IPS-20b (cell line): ENCODE measurements around the gene ARVCF.
"Not testable (repeated sequence)": the region's sequence is repeated elsewhere in the genome, so short reads cannot be mapped to it uniquely, and the experiment has no call there.

Experiments
- H3K27ac ChIP-seq: one replicate; pipeline ENCODE4 v1.5.1; 2013; ENCODE audit warnings: low read length
- H3K27me3 ChIP-seq: 2 replicates; pipeline ENCODE4 v1.6.1; 2013; ENCODE audit warnings: mild to moderate bottlenecking, low read length, inconsistent platforms; ENCODE audit not compliant: insufficient read depth
- H3K36me3 ChIP-seq: 2 replicates; pipeline ENCODE4 v1.6.1; 2013; ENCODE audit warnings: low read depth, mild to moderate bottlenecking, inconsistent platforms, low read length, moderate library complexity; ENCODE audit not compliant: insufficient read depth
- H3K4me1 ChIP-seq: 2 replicates; pipeline ENCODE4 v1.6.1; 2013; ENCODE audit warnings: mild to moderate bottlenecking, control low read depth, inconsistent platforms, low read length, moderate library complexity; ENCODE audit not compliant: insufficient read depth
- H3K4me3 ChIP-seq: 2 replicates; pipeline ENCODE4 v1.5.1; 2013; ENCODE audit warnings: mild to moderate bottlenecking, low read length, inconsistent platforms
- H3K9ac ChIP-seq: 2 replicates; pipeline ENCODE4 v1.6.1; 2013; ENCODE audit warnings: low read depth, mild to moderate bottlenecking, inconsistent platforms, low read length, moderate library complexity
- H3K9me3 ChIP-seq: 2 replicates; pipeline ENCODE4 v1.6.1; 2013; ENCODE audit warnings: mild to moderate bottlenecking, low read depth, low read length, inconsistent platforms; ENCODE audit not compliant: insufficient read depth

Gene ARVCF

DNA sequence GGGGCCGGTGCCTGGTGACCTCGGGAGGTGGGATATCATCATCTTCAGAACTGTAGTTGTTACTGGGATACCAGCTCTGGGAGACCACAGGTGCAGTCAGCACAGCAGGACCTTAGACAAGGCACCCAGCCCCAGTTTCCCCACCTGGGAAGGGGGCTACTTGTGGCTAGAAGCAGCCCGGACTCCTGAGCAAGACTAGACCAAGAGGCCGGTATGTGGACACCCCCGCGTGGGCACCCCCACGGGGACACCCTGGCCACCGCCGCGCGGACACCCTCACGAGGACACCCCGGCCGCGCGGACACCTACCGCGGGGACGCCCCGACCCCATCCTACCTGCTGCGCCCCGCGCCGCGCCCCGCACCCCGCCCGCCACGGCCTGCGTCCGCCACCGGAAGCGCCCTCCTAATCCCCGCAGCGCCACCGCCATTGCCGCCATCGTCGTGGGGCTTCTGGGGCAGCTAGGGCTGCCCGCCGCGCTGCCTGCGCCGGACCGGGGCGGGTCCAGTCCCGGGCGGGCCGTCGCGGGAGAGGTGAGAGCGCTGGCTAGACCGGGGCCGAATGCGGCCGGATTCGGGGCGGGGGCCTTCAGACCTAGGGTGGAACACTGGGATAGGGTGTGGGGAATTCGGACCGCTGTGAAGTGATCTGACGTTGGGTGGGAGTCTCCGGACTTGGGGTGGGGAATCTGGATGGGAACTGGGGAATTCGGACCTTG is 75.1 kb downstream of the ARVCF start, which contains the start of the genes COMT and TXNRD2:
TSS of gene COMT (plus strand) at position 408 of the 718 bp plus-strand sequence. CDS start 20,755 bp downstream, outside the sequence.
TSS of gene TXNRD2 (minus strand) at position 454 of the 718 bp plus-strand sequence. CDS start at position 439, 15 bp downstream.
- H3K4me1 ChIP-seq, result peaks cover 13% of the 10 kb centered on the region; the same call in 1 of the 2 replicates
- peak within 1 kb of the TSS; percentile 35 for H3K27ac ChIP-seq
- no peaks in the 10 kb centered on the region for H3K9me3 ChIP-seq
- H3K36me3 ChIP-seq, result no peaks in the 10 kb centered on the region
- no peaks in the 10 kb centered on the region for H3K27me3 ChIP-seq
- H3K9ac ChIP-seq, result peak within 1 kb of the TSS; percentile 90
- H3K4me3 ChIP-seq, result peak within 1 kb of the TSS; percentile 85

GRCh38 chr22:19940536-19941364 is 75.9 kb downstream of the ARVCF start:
- H3K27ac ChIP-seq, result no peak overlapping the region
- peaks cover 13% of the 10 kb centered on the region; the same call in 1 of the 2 replicates for H3K4me1 ChIP-seq
- peak overlapping the region; percentile 85 for H3K4me3 ChIP-seq
- no peaks in the 10 kb centered on the region for H3K36me3 ChIP-seq
- H3K9me3 ChIP-seq, result no peaks in the 10 kb centered on the region
- no peaks in the 10 kb centered on the region for H3K27me3 ChIP-seq
- H3K9ac ChIP-seq, result peak overlapping the region; percentile 90

DNA sequence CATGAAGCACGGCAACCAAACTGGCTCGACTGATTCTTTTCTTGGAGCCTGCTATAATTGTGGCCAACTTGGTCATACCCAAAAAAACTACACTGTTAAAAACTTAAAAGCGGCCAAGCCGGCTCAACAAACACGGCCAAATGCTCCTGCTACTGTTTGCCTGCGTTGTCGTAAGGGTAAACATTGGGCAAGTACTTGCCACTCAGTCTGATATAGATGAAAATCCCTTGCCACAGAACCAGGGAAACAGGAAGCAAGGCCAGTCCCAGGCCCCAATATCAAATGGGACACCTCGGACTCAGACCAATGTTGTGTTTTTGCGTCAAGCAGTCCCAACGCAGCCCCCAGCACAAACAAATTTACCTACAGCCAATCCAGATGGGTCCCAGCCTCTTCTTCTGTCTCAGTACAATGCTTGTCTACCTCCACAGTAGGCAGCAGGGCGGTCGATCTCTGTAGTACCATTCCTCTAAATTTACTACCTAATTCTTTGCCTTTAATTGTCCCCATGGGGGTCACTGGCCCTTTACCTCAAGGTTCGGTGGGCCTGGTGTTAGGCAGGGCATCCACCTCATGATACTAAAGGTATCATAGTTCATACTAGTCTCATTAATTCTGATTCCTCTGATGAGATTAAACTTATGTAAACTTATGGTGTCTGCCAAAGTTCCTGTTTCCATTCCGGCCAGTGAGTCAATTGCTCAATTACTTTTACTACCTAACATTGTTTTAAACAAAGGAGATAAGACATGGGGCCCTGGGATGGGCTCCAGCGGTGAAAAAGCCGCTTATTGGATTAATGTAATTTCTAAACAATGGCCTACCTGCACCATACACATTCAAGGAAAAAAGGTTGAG is 78.8 kb downstream of the ARVCF start:
- no peak overlapping the region for H3K4me3 ChIP-seq

DNA sequence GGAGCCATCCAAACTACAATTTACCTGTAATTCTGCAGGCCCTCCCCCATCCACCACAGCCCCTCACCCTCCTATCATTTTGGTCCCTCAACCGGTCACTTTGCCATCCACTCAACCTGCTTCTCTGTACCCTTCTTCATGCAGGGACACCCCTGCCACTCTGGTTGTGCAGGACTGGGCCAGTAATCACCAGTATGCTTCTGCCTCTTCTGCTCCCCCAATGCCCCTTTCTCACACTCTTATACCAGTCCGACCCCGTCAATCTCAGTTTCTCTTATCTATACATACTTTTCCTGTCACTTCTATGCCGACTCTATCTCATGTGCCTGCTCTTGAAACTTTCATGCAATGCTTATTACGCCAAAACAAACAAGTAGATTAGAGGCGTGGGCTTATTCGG is 80.1 kb downstream of the ARVCF start:
- no peak overlapping the region for H3K9ac ChIP-seq
- H3K36me3 ChIP-seq, result no peaks in the 10 kb centered on the region
- no peak overlapping the region for H3K27ac ChIP-seq
- no peaks in the 10 kb centered on the region for H3K9me3 ChIP-seq
- H3K27me3 ChIP-seq, result no peaks in the 10 kb centered on the region
- H3K4me3 ChIP-seq, result no peak overlapping the region
- H3K4me1 ChIP-seq, result peaks cover 3% of the 10 kb centered on the region; the same call in 1 of the 2 replicates

More for the DNA sequence above, 78.8 kb downstream of the ARVCF start:
- no peaks in the 10 kb centered on the region for H3K36me3 ChIP-seq
- H3K9me3 ChIP-seq, result no peaks in the 10 kb centered on the region
- H3K9ac ChIP-seq, result no peak overlapping the region
- no peaks in the 10 kb centered on the region for H3K27me3 ChIP-seq
- no peak overlapping the region for H3K27ac ChIP-seq
- peaks cover 9% of the 10 kb centered on the region; the same call in 1 of the 2 replicates for H3K4me1 ChIP-seq

GRCh38 chr22:19935123-19935718 is 81.4 kb downstream of the ARVCF start:
- H3K9ac ChIP-seq, H3K4me3 ChIP-seq, H3K27ac ChIP-seq, H3K36me3 ChIP-seq, H3K27me3 ChIP-seq, H3K4me1 ChIP-seq, H3K9me3 ChIP-seq: not testable (repeated sequence)

DNA sequence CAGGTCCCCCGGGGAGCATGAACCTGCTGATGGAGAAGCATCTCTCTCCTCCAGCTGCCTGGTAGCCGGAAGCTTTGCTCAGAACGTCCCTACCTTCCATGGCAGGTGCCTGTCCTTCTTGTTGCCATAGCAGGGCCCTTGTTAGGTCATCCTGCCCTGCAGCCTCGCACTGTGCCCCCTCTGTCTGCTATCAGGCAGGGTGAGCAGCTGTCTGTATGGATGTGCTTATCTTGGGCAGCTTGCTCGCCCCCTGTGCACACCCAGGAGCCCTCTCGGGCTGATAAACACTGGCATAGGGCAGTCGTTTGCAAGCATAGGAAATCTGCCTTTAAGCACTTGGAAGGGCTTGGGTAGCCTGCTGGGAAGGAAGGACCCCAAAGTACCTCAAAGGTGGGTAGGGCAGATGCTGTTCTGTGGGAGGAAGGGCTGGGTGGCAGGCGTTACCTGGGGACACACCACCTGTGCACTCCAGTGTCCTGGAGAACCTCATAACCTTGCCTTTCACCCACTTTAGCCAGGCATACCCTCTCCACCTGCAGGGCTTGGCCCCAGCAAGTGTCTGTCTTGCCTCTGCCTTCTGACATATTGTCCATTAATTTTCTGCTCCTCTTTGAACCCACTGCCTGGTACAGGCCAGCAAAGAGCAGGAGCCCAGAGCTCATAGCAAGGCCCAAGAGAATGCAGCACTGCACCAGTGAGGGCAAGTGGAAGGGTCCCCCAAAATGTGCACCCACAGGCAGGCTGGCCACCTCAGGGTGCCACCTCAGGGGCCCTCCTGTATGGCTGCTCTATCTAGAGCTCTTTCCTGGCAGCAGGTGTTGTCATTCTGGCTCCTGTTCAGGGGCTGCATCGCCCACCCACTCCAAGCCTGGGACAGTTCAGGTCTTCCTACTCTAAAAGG is 83.0 kb downstream of the ARVCF start:
- no peak overlapping the region for H3K27ac ChIP-seq
- H3K27me3 ChIP-seq, result no peaks in the 10 kb centered on the region

DNA sequence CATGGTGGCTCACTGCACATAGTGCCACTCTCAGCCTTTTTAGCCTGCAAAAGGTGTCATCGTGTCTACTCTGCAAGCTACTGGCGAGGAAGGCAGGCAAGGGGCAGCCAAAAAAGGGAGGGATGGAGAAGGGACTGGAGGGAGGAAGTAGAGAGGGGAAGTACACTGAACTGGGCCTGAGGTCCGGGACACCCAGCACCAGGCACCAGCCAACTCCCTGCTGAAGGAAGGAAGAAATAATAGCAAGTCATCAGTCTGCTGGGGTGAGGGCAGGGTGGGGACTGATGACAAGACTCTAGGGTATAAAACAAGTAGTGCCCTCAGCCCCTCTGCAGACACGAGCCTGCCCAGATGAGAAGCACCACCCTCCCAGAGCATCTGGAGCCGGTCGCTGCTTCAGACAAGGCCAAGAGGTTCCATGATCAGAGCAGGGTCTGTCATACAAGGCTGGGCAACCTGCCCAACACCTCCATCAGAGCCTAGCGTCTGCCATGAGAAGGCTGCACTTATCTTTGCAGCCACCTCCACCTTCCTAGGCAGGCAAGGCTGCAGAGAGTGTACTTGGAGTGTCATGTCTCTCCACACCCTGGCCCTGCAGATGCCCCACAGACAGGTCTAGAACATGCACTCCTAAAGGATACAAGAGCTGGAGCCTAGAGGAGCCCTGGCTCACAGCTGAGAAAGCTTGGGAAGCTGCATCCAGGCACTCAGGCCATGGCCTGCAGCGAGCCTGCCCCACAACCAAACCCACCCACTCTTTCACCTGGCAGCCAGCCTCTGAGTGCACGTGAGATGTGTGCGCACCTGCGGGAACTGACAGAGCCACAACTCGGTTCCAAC is 84.0 kb downstream of the ARVCF start:
- Histone ChIP-seq H3K9me3 (no peaks in the 10 kb centered on the region), H3K27ac (no peak overlapping the region), H3K27me3 (no peaks in the 10 kb centered on the region), H3K4me3 (no peak overlapping the region), H3K9ac (no peak overlapping the region), H3K36me3 (no peaks in the 10 kb centered on the region), H3K4me1 (no peaks in the 10 kb centered on the region)

More for the DNA sequence above, 83.0 kb downstream of the ARVCF start:
- no peaks in the 10 kb centered on the region for H3K9me3 ChIP-seq
- H3K36me3 ChIP-seq, result no peaks in the 10 kb centered on the region
- no peak overlapping the region for H3K9ac ChIP-seq
- H3K4me3 ChIP-seq, result no peak overlapping the region
- H3K4me1 ChIP-seq, result no peaks in the 10 kb centered on the region

- no peaks in the 10 kb centered on the region for H3K27me3 ChIP-seq
- no peaks in the 10 kb centered on the region for H3K4me1 ChIP-seq
- H3K4me3 ChIP-seq, result no peak overlapping the region
- no peaks in the 10 kb centered on the region for H3K9me3 ChIP-seq
- no peak overlapping the region for H3K9ac ChIP-seq
- H3K27ac ChIP-seq, result no peak overlapping the region
- H3K36me3 ChIP-seq, result no peaks in the 10 kb centered on the region
Measured at GRCh38 chr22:19931514-19931913, 85.1 kb downstream of the ARVCF start.

- no peak overlapping the region for H3K9ac ChIP-seq
- H3K27ac ChIP-seq, result no peak overlapping the region
- no peaks in the 10 kb centered on the region for H3K4me1 ChIP-seq
- no peaks in the 10 kb centered on the region for H3K36me3 ChIP-seq
- no peaks in the 10 kb centered on the region for H3K27me3 ChIP-seq
- no peaks in the 10 kb centered on the region for H3K9me3 ChIP-seq
- no peak overlapping the region for H3K4me3 ChIP-seq
Measured at GRCh38 chr22:19930551-19931486, 85.8 kb downstream of the ARVCF start.
